ENCODE results near the gene IFITM10.

IFITM10 gene

DNA sequence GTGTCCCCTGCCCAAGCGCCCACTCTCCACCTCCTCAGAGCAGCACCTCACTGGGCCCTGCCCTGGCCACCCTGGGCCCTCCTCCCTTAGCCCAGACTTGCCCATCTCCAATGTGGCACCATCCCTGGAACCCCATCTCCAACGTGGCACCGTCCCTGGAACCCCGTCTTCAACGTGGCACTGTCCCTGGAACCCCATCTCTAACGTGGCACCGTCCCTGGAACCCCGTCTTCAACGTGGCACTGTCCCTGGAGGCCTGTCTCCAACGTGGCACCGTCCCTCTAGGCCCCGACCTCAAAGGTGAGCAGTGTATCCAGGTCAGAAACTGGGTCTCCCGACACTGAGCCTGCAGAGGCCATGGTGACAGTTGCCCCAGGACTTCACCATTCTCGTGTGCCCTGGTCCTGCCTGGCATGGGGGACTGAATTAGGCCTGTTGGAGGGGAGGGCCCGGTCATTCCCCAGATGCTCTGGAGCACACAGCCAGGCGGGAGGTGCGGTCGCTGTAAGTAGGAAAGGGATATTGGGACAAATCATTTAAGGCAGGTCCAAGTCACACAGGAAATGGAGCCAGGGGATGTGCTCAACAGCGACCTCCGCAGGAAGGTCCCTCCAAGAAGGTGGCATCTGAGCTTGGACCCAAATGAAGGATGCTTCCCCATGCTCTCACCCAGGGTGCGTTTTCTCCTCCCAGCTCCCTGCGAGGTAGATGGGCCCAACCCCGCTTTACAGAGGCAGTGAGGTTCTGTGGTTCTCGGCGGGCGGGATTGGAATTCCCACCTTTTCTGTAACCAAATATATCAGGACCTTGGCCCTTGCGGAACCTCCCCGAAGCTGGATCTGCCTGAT is 15.7 kb upstream of the IFITM10 start:
- TF ChIP-seq JUND (IDR thresholded peaks at IDR 0.05; ENCODE audit: low read depth): no peak
- no peak for DNase-seq (ENCODE audit: low read depth in 1 of 2, low spot score in 1 of 2)
- in situ Hi-C loops (cut with HindIII; ENCODE audit: low pct_unique_long_range_greater_than_20kb, low sequenced_read_pairs): no loop called here

DNA sequence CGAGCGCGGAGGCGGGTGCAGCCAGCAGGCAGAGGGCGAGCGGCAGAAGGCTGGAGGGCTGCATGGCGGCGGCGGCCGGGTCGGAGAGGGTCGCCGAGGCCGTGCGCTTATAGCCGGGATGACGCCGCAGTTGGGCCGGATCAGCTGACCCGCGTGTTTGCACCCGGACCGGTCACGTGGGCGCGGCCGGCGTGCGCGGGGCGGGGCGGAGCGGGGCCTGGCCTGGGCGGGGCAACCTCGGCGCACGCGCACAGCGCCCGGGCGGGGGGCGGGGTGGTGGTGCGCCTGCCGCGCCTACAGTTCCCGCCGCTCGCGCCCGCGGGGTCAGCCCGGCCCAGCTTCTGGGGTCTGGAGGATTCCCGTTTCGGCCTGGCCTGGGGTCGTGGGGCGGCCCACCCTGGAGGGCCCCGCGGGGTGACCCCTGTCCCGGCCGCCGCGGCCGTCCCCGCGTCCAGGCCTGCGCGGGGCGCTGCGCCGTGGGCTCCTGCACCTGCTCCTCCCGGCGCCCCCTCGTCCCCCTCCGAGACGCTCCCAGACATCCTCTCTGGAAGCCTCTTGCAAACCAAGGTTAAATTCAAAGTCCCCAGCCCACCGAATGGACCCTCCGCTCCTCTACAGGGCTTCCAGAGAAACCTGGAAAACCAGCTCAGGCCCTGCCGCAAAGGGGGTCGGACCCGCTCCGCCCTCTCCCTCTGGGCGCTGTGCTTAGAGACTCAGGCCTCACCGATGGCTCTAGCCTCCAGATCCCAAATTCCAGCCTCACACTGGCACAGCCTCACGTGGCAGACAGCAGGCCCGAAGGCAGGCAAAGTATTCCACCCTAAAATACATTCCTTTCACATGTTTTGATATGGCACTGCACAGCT is 13.6 kb upstream of the IFITM10 start, which contains the start of gene CTSD:
Gene CTSD (minus strand): TSS at position 132 of the 866 bp plus-strand sequence. CDS start 68 bp downstream, at position 64.
- peak; percentile 89 to 94 for DNase-seq (ENCODE audit: low read depth in 1 of 2, low spot score in 1 of 2)
- no peak for TF ChIP-seq JUND (IDR thresholded peaks at IDR 0.05; ENCODE audit: low read depth)
- in situ Hi-C loops (cut with HindIII; ENCODE audit: low pct_unique_long_range_greater_than_20kb, low sequenced_read_pairs): no loop called here

GRCh38 chr11:1763336-1763795 is 13.0 kb upstream of the IFITM10 start:
- in situ Hi-C loops (cut with HindIII; ENCODE audit: low pct_unique_long_range_greater_than_20kb, low sequenced_read_pairs): no loop called here
- TF ChIP-seq JUND (IDR thresholded peaks at IDR 0.05; ENCODE audit: low read depth): no peak
- DNase-seq (ENCODE audit: low read depth in 1 of 2, low spot score in 1 of 2): peak in 1 of 2 experiments; percentile 28

DNA sequence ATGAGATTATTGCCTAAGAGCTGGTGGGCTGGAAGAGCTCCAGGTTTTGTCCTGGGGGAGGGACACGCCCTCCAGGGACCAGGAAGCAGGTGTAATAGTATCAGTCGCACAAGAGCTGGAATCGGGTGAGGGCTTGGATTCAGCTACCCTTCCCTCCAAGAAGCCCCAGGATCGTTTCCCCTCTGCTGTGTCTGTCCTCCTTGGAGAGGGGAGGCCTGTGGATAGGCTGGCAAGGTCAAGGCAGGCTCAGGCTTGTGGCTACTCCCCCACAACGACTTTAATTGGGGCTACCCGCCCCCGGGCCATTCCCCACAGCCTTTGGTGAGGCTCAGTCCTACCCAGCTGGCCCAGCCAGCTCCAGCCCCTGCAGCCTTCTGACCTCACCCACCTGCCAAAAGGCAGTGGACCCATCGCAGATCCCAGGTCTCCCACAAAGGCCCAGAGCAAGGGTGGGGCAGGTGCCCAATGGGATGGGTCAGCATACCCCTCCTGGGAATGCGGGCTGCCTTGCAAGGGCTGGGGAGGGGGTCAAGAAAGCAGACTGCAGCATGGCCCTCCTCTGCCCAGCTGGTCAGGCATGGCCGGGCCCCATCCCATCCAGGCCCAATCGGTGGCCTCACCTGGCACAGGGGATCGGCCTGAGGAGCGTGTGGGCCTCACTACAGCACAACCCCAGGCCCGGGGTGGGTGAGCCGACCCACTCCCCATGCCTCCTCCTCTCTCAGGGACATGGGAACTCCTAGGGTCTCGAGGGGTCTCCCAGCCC is 12.3 kb upstream of the IFITM10 start:
- no peak for TF ChIP-seq JUND (IDR thresholded peaks at IDR 0.05; ENCODE audit: low read depth)
- DNase-seq (ENCODE audit: low read depth in 1 of 2, low spot score in 1 of 2): peak; percentile 55 to 92
- in situ Hi-C loops (cut with HindIII; ENCODE audit: low pct_unique_long_range_greater_than_20kb, low sequenced_read_pairs): no loop called here

DNA sequence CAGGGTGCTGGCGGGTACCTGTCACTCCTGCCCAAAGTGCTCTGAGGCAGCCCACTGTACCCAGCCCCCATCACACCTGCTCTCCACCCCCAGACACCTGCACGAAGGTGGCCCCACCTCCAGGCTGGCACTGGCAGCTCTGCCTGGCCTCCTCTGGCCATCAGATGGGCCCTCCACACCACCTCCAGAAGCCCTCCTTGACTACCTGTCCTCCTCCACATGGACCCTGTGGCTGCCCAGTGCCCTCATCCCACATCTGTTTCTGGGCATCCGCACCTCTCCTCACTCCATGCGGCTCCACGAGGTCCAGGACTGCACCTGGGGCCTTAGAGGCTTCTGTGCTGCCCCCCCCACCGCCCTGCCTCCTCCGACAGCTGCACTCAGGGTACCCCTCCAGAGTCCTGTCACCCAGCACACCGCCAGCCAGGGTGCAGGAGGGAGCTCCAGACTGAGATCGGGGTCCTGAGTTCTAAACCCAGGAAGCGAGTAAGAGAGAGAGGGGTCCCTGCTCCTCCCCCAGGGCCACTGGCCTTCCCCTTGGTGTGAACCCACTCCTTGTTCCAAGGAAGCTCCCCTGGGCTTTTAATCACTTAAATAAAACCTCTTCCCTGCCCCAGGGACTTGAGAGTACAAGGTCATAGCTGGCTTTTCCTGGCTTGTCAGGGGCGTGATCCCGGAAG is 11.6 kb upstream of the IFITM10 start:
- no peak for TF ChIP-seq JUND (IDR thresholded peaks at IDR 0.05; ENCODE audit: low read depth)
- in situ Hi-C loops (cut with HindIII; ENCODE audit: low pct_unique_long_range_greater_than_20kb, low sequenced_read_pairs): no loop called here
- peak in 1 of 2 experiments; percentile 49 for DNase-seq (ENCODE audit: low read depth in 1 of 2, low spot score in 1 of 2)

- no peak for DNase-seq (ENCODE audit: low read depth in 1 of 2, low spot score in 1 of 2)
- in situ Hi-C loops (cut with HindIII; ENCODE audit: low pct_unique_long_range_greater_than_20kb, low sequenced_read_pairs): no loop called here
- no peak for TF ChIP-seq JUND (IDR thresholded peaks at IDR 0.05; ENCODE audit: low read depth)
These were observed 10.9 kb upstream of the IFITM10 start for GRCh38 chr11:1761110-1761856.

DNA sequence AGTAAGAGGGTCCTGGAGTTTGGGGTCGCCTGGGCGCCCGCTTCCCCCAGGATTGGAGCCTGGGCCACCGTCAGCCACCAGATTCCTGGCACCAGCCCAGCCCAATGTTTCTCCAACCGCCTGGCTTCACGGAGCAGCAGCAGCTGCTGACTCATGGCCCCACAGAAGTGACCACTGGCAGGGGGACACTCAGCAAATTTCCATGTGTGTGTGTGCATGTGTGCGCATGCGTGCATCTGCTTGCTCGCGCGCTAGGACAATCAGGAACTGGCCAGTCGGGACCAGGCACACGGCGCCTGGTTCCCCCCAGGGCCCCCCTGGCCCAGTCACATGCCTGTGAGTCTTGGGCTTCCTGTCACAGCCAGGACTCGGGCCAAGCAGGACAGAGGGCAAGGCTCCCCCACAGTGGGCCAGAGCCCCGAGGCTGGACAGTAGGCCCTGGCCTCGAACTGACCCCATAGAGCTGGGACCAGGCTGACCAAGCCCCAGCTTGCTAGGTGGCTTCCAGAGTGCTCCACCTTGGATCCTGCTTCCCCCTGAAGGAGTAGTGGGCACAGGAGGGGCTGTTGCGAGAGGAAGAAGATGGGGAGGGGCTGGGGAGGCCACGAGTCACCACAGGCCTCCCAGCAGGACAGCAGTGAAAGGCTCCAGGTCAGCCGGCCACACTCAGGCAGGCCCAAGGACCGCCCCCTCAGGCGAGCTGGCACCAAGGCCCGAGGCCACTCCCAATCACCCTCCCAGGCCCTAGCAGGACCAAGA is 10.1 kb upstream of the IFITM10 start:
- no peak for TF ChIP-seq JUND (IDR thresholded peaks at IDR 0.05; ENCODE audit: low read depth)
- DNase-seq (ENCODE audit: low read depth in 1 of 2, low spot score in 1 of 2): peak in 1 of 2 experiments; percentile 65
- in situ Hi-C loops (cut with HindIII; ENCODE audit: low pct_unique_long_range_greater_than_20kb, low sequenced_read_pairs): no loop called here

- in situ Hi-C loops (cut with HindIII; ENCODE audit: low pct_unique_long_range_greater_than_20kb, low sequenced_read_pairs): no loop called here
- no peak for TF ChIP-seq JUND (IDR thresholded peaks at IDR 0.05; ENCODE audit: low read depth)
- peak in 1 of 2 experiments; percentile 31 for DNase-seq (ENCODE audit: low read depth in 1 of 2, low spot score in 1 of 2)
These were observed 9.4 kb upstream of the IFITM10 start for GRCh38 chr11:1759851-1760220.

DNA sequence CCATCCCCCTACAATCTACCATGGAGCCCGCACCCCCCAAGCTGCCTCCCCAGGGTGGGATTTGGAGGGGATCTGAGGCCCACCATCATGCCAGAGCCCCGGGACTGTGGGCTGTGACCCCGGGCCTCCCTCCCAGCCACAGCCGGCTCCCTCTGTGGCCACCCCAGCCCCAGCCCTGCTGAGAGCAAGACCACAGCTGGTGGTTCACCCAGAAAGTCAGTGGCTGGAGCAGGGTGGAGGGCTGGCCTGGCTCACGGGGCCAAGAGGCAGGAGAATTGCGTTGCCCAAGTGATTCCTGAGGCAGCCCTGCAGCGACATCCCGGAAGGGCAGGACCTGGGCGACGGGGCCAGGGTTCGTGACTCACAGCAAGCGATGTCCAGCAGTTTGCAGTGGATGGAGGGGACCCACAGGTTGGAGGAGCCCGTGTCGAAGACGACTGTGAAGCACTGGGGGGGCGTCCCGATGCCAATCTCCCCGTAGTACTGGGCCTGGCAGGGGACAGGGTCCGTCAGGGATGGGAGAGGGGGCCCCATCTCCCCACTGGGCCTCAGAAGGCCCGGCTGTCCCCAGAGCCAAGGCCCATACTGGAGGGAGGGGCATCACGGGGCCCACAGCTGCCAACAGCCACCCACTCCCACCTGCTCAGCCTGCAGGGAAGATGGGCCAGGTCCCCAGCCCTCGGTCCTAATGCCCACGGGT is 8.9 kb upstream of the IFITM10 start:
- TF ChIP-seq JUND (IDR thresholded peaks at IDR 0.05; ENCODE audit: low read depth): no peak
- DNase-seq (ENCODE audit: low read depth in 1 of 2, low spot score in 1 of 2): peak in 1 of 2 experiments; percentile 18
- in situ Hi-C loops (cut with HindIII; ENCODE audit: low pct_unique_long_range_greater_than_20kb, low sequenced_read_pairs): no loop called here

- TF ChIP-seq JUND (IDR thresholded peaks at IDR 0.05; ENCODE audit: low read depth): no peak
- DNase-seq (ENCODE audit: low read depth in 1 of 2, low spot score in 1 of 2): peak in 1 of 2 experiments; percentile 16
- in situ Hi-C loops (cut with HindIII; ENCODE audit: low pct_unique_long_range_greater_than_20kb, low sequenced_read_pairs): no loop called here
These were observed 8.3 kb upstream of the IFITM10 start for GRCh38 chr11:1758611-1759150.
